HG03520 (cell line): Measurements from ENCODE around the gene CALHM3.
"Not testable (repeated sequence)": the region's sequence is repeated elsewhere in the genome, so short reads cannot be mapped to it uniquely, and the experiment has no call there.

Experiments used
- ATAC-seq: cut with Tn5 transposase; IDR thresholded peaks from one replicate; pipeline ENCODE4 v1.9.1; 2021; ENCODE audit warnings: mild to moderate bottlenecking, moderate library complexity; ENCODE audit not compliant: unreplicated experiment

The CALHM3 gene

GRCh38 chr10:103502849-103503660 is 24.0 kb upstream of the CALHM3 start:
- no peak for ATAC-seq

GRCh38 chr10:103501186-103501585 is 22.1 kb upstream of the CALHM3 start:
- no peak for ATAC-seq

DNA sequence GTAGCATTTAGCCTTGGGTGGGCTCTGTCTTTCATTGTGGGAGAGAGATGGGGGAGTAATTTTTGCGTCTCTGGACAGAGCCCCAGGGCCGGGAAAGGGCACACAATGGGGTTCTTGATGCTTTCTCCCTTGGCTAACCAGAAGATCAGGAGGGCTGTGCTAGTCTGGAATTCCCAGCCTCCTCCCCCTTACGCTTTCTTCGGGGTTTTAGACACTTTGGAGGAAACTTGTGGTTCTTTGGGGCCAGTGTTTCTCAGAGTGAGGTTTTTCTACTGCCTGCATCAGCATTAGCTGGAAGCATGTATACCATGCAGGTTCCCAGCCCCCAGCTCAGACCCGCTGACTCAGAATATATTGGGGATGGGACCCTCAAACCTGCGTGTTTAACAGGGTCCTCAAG is 21.4 kb upstream of the CALHM3 start:
- ATAC-seq: no peak

DNA sequence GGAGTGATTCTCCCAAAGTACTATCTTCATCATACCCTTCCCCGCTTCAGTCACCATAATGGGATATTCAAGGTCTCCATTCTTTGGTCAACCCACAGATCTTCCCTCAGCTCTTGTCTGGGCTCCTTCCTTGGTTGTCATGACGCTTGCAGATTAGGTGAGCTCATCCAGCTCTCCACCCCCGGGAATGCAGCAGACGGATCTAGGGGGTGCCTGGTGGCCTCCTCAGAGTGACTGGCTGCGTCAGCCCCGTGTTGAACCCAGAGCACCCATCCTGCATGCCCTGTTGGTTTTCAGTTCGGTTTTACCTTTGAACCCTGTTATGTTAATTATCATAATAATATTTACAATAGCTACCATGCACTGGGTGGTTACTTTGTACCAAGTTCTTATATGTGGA is 20.8 kb upstream of the CALHM3 start:
- no peak for ATAC-seq

DNA sequence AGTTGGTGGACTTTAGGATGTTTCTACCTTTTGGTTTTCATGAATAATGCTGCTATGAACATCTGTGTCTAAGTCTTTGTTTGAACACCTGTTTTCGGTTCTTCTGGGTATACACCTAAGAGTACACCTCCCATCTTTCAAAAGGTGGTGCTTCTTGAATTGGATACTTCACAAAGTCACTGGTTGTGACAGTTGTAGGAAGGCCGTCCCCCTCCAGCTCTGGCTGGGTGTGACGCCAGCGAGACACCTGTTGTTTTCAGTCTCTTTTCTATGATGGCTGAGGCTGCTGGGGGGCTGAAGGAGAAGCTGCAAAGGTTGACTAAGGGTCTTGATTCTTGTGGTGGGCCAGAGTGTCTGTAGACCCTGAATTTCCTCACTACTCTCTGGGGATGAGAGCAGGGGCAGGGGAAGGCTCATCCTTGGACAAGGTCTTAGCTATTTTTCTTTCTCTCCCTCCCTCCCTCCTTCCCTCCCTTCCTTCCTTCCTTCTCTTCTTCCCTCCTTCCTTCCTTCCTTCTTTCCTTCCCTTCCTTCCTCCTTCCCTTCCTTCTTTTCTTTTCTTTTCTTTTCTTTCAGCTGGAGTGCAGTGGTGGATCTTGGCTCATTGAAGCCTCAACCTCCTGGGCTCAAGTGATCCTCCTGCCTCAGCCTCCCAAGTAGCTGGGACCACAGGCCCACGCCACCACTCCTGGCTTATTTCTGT is 20.0 kb upstream of the CALHM3 start:
- ATAC-seq: no peak

GRCh38 chr10:103497161-103497915 is 18.3 kb upstream of the CALHM3 start:
- no peak for ATAC-seq

DNA sequence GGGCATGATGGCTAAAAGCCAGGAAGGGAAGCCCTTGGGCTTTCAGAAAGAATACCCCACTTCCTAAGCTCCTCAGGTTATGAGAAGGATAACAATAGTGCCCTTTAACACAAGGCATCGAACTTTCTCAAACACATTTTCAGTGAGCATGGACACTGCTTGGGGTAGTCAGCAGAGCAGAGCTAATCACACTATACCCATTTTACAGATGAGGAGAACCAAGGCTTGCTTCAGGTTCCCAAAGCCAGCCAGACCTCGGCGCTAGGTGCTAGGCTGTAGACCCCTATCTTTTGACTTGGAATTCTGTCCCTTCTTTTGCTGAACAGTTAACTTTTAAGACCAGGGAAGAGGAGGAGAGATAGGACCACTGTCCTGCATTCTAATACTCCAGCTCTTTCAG is 16.3 kb upstream of the CALHM3 start:
- no peak for ATAC-seq

DNA sequence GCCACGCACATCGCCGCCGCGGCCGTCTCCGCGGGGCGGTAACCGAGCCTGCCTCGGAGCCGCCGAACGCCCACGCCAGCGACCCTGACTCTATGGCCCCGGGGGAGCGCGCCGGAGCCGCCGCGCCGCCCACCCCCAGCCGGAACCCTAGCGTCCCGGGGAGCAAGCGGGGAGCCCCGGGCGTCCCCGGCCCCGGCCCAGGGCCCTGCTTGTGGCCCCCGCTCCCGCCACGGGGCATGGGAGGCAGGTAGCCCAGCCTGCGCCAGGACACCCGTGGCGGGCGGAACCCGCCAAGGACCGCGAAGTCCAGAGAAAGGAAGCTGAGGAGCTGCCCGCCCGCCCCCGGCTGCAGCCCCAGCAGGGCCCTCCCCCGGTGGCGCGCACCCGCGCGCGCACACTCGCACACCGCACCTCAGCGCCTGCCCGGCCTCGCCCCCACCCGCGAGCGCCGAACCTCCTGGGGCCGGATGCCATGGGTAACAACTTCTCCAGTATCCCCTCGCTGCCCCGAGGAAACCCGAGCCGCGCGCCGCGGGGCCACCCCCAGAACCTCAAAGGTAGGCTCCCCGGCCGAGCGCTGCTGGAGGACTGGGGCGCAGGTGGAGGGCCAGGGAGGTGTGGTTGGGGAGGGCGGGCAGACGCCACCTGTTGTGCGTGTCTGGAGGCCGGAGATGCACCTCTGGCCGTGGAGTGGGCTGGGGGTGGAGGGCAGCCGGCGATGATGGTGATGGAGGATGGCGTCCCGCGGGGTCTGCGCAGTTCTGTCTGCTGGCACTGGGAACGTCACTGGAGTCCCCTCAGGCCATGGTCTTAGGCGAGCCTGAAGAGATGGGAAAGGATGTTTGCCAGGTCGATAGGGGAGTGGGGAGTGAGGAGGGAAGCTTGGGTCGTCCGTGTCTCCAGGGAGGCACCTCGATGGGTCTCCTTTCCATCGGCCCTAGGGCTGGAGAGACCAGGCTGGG is 15.2 kb upstream of the CALHM3 start:
- no peak for ATAC-seq

- ATAC-seq: no peak
Observed at GRCh38 chr10:103493362-103493915, 14.4 kb upstream of the CALHM3 start, which contains the start of gene NEURL1. NEURL1 (plus strand) TSS chr10:103493705; CDS start chr10:103494388, 683 bp downstream.

GRCh38 chr10:103492655-103493261 is 13.7 kb upstream of the CALHM3 start:
- ATAC-seq: no peak

DNA sequence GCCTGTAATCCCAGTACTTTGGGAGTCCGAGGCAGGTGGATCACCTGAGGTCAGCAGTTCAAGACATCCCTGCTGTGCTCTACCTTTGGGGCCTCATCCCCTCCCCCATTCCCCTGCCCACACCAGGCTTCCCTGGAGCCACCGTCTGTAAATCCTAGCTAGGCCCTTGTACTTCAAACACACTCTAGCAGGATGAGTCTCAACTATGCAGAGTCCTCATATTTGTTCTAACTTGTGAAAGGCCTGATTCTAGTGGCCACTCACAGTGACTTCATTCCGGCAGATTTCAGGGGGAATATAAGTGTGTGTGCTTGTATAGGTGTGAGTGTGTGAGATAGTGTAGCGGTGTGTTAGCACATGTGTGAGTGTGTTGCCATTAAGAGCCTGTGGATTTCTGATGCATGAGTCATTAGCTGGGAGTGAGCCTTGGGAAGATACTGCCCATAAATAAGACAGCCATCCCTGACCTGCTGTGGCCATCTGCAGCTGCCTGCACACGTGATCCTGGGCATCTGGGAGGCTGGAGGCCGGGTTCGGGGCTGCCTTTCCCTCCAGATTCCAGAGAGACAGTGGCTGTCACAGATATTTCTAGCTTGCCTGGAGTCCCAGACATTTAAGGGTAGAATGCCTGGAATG is 12.8 kb upstream of the CALHM3 start:
- no peak for ATAC-seq

DNA sequence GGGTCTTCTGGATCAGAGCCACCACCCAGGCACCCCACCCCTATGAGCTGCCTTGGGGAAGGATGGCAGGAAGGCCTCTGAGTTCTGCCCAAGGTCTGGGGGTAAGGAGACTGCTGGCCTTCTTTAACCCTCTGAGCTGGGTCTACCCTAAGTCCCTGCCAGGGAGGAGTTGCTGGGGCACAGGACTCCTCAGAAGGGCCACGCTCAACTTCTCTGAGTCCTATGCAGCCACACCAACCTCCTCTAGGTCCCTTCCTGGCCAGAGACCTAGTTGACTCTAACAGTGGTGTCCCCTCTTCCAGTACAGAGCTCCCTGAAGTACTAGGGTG is 11.9 kb upstream of the CALHM3 start:
- no peak for ATAC-seq

DNA sequence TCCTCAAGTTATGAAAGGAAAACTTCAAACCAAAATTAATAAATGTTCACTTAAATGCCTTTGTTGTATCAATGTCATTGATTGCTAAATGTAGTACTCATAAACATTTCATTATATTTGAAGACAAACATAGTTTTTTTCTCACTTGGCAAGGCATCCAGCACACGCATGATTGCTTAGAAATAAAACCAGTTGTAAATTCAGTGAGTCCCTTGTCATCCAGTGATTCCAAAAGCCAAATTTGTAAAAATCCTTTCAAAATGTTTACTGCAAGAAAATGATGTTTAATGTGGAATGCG is 8.3 kb upstream of the CALHM3 start:
- no peak for ATAC-seq

GRCh38 chr10:103486635-103487409 is 7.8 kb upstream of the CALHM3 start:
- ATAC-seq: not testable (repeated sequence)

DNA sequence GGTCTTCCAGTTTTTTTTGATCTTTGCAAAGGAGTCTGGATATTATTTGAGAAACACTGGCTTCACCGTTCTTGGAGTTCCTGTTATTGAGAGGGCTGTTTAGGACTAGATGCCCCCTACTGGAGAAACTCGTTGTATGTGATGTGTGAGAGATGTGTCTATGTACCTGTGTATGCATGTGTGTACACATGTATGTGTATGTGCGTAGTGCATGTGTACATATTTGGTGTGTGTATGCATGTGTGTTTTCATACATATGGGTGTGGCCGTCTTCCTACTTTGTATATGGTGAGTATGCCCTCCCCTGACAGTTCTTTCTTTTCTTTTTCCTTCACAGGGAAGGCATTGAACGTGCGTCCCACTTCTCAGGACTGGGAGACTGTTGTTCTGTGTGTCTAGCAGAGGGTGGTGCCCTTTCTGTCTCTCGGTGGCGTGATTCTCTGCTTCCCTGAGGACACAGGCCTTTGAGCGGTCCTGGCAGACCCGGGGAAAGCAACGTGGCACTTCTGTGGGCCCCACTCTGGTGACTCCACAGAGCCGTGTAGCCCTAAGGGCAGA is 3.0 kb upstream of the CALHM3 start:
- no peak for ATAC-seq

GRCh38 chr10:103480521-103480920 is 1.5 kb upstream of the CALHM3 start:
- no peak for ATAC-seq

DNA sequence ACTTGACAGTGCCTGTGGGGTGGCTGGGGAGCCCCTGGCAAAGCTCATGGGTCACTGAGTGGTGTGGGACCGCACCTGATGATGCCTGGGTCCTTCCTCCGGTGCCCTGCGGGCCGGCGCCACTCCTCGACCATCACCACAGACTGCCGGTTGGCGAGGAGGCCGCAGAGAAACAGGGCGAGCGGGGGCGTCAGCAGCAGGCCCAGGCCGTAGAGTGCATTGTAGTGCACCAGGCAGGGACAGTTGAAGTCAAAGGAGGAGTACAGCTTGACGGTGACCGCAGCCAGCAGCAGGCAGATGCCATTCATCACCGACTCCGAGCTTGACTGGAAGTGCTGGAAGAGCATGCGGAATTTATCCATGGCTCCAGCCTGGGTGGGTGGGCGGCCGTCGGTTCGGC is 369 bp downstream of the CALHM3 start:
- no peak for ATAC-seq

DNA sequence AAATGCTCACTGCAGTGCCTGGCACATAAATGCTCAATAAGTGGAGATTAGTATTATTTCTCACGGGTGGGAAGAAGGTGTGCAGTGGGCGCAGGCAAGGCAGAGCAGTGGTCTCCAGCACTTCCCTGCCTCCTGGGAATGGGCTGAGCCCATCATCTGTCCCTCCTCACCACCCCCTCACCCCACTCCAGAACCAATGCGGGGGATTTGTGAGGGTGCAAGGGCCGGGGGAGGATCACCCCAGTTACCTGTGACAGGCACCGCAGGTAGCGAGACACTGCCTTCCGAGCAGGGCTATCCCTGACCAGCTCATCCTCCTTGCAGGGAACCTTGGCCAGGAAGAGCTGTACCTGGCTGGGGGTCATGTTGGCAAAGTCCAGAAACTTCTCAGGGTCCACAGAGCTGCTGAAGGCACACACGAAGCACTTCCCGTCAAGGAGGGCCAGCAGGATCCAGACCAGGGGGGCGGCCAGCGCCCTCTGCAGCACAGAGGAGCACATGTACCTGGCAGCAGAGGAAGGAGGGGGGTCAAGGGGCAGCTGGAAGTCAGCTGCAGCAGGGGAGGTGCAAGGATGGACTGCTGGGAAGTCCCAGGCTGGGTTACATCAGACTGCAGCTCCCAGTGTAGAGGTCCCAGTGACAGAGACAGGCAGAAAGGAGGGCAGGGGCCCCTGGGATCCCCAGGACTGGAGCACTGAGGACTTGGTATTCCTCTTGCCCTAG is 2.8 kb downstream of the CALHM3 start:
- no peak for ATAC-seq
